Astrocyte (in vitro differentiated cells and primary cell): ENCODE data around the gene RPS2. TPM values are rescaled to one million over a fixed set of nuclear protein-coding genes. Genes with fewer than 3 reads are reported as not detected.

ENCODE experiments used
- DNase-seq: peaks from one replicate; pipeline ENCODE4 v3.0.0-alpha.2; 2010; ENCODE audit warnings: low read depth
- FAIRE-seq: peaks from 2 replicates; lab custom pipeline; 2011; peaks lifted over from hg19 to GRCh38; lab: Jason Lieb, UNC
- H2AFZ ChIP-seq: 2 replicates; pipeline ENCODE4 v1.6.0; 2012; ENCODE audit warnings: low read depth, low read length, inconsistent platforms
- H3K27ac ChIP-seq: 2 replicates; pipeline ENCODE4 v1.5.1; 2011; ENCODE audit warnings: low read depth, low read length, inconsistent platforms
- H3K27me3 ChIP-seq: 2 replicates; pipeline ENCODE4 v1.6.0; 2011; ENCODE audit warnings: low read length, inconsistent platforms; ENCODE audit not compliant: insufficient read depth
- H3K36me3 ChIP-seq: 2 replicates; pipeline ENCODE4 v1.5.1; 2011; ENCODE audit warnings: low read length, inconsistent platforms; ENCODE audit not compliant: insufficient read depth
- H3K4me1 ChIP-seq: 2 replicates; pipeline ENCODE4 v1.5.1; 2011; ENCODE audit warnings: low read length, inconsistent platforms; ENCODE audit not compliant: insufficient read depth
- H3K4me2 ChIP-seq: 2 replicates; pipeline ENCODE4 v1.6.0; 2012; ENCODE audit warnings: low read length, inconsistent platforms
- H3K4me3 ChIP-seq: 2 replicates; pipeline ENCODE4 v1.5.1; 2011; ENCODE audit warnings: low read depth, mild to moderate bottlenecking, low read length, inconsistent platforms; ENCODE audit not compliant: insufficient read depth
- H3K79me2 ChIP-seq: 2 replicates; pipeline ENCODE4 v1.6.0; 2012; ENCODE audit warnings: mild to moderate bottlenecking, low read length, inconsistent platforms; ENCODE audit not compliant: insufficient read depth
- H3K9ac ChIP-seq: 2 replicates; pipeline ENCODE4 v1.6.0; 2012; ENCODE audit warnings: mild to moderate bottlenecking, low read length, inconsistent platforms
- H3K9me3 ChIP-seq: 2 replicates; pipeline ENCODE4 v1.5.1; 2012; ENCODE audit warnings: low read depth, mild to moderate bottlenecking, low read length, inconsistent platforms; ENCODE audit not compliant: insufficient read depth
- H4K20me1 ChIP-seq: 2 replicates; pipeline ENCODE4 v1.6.0; 2012; ENCODE audit warnings: low read length, inconsistent platforms; ENCODE audit not compliant: insufficient read depth
- H3K27ac Mint-ChIP-seq: one replicate; pipeline ENCODE4 v1.8.0; 2021; ENCODE audit warnings: mild to moderate bottlenecking, mixed read lengths; ENCODE audit not compliant: unreplicated experiment
- H3K27me3 Mint-ChIP-seq: one replicate; pipeline ENCODE4 v1.8.0; 2021; ENCODE audit warnings: low read depth, mixed read lengths; ENCODE audit not compliant: unreplicated experiment
- H3K36me3 Mint-ChIP-seq: one replicate; pipeline ENCODE4 v1.8.0; 2021; ENCODE audit warnings: low read depth, mixed read lengths; ENCODE audit not compliant: unreplicated experiment
- H3K4me1 Mint-ChIP-seq: one replicate; pipeline ENCODE4 v1.8.0; 2021; ENCODE audit warnings: low read depth, mixed read lengths; ENCODE audit not compliant: unreplicated experiment
- H3K4me3 Mint-ChIP-seq: one replicate; pipeline ENCODE4 v1.8.0; 2021; ENCODE audit warnings: mild to moderate bottlenecking, moderate library complexity, mixed read lengths; ENCODE audit not compliant: unreplicated experiment
- H3K9me3 Mint-ChIP-seq: one replicate; pipeline ENCODE4 v1.8.0; 2021; ENCODE audit warnings: mild to moderate bottlenecking, mixed read lengths; ENCODE audit not compliant: unreplicated experiment
- CTCF ChIP-seq: IDR thresholded peaks from 2 replicates; pipeline ENCODE4 v1.5.1; 2011; ENCODE audit warnings: low read depth, mild to moderate bottlenecking, inconsistent platforms, low read length, moderate library complexity; ENCODE audit not compliant: insufficient read depth
- EZH2 ChIP-seq: IDR thresholded peaks from 2 replicates; pipeline ENCODE4 v1.6.1; 2012; ENCODE audit warnings: mild to moderate bottlenecking, low read length, inconsistent platforms; ENCODE audit not compliant: insufficient read depth
- total RNA-seq: library from RNA; stranded (reverse); gene quantifications from 2 replicates; pipeline ENCODE4 v1.2.1, GENCODE V29; 2021

The RPS2 gene
- total RNA-seq, 1 donor from 2014 or later: 2,534 TPM

- Mint-ChIP-seq H3K9me3 (no peaks in the 10 kb centered on the region), H3K36me3 (peaks cover 3% of the 10 kb centered on the region), H3K4me1 (peaks cover 14% of the 10 kb centered on the region), H3K4me3 (no peak overlapping the region), H3K27me3 (no peaks in the 10 kb centered on the region), H3K27ac (no peak overlapping the region)
- H3K9me3 ChIP-seq: no peaks in the 10 kb centered on the region
- no peaks in the 10 kb centered on the region for H3K27me3 ChIP-seq
- no peak overlapping the region for H2AFZ ChIP-seq
- H3K4me3 ChIP-seq: no peak overlapping the region
- H3K4me2 ChIP-seq: no peak overlapping the region
- no peak overlapping the region for H3K9ac ChIP-seq
- H4K20me1 ChIP-seq: peaks cover 75% of the 10 kb centered on the region
- FAIRE-seq: no peak
- H3K27ac ChIP-seq: no peak overlapping the region
- peaks cover 2% of the 10 kb centered on the region for H3K36me3 ChIP-seq
- no peak for TF ChIP-seq EZH2
- no peak for TF ChIP-seq CTCF
- H3K79me2 ChIP-seq: peaks cover 73% of the 10 kb centered on the region
- no peak for DNase-seq
- peaks cover 26% of the 10 kb centered on the region for H3K4me1 ChIP-seq
Measured at GRCh38 chr16:2003231-2003826, 38.7 kb upstream of the RPS2 start.

- FAIRE-seq (no peak), DNase-seq (no peak)
- Histone ChIP-seq H2AFZ (no peak overlapping the region), H3K79me2 (peaks cover 66% of the 10 kb centered on the region), H3K27ac (no peak overlapping the region), H3K4me1 (peaks cover 21% of the 10 kb centered on the region), H4K20me1 (peaks cover 74% of the 10 kb centered on the region), H3K9ac (no peak overlapping the region), H3K4me3 (no peak overlapping the region), H3K36me3 (peaks cover 2% of the 10 kb centered on the region), H3K27me3 (no peaks in the 10 kb centered on the region), H3K9me3 (no peaks in the 10 kb centered on the region), H3K4me2 (no peak overlapping the region)
- TF ChIP-seq EZH2 (no peak), CTCF (no peak)
- no peak overlapping the region for H3K4me3 Mint-ChIP-seq
- peaks cover 4% of the 10 kb centered on the region for H3K36me3 Mint-ChIP-seq
- H3K27ac Mint-ChIP-seq: peak overlapping the region; percentile 72
- peaks cover 11% of the 10 kb centered on the region for H3K4me1 Mint-ChIP-seq
- H3K27me3 Mint-ChIP-seq: no peaks in the 10 kb centered on the region
- H3K9me3 Mint-ChIP-seq: no peaks in the 10 kb centered on the region
Measured at GRCh38 chr16:2002406-2003230, 38.0 kb upstream of the RPS2 start.
